PFSK-1 (cell line): ENCODE data around the gene GPRIN1.

Experiments used
- FOXP2 ChIP-seq: optimal IDR thresholded peaks from 2 replicates; pipeline ENCODE3; 2011; ENCODE audit warnings: borderline replicate concordance, control low read depth, inconsistent platforms; ENCODE audit not compliant: insufficient read depth; ENCODE audit errors: extremely low read length, extremely low read depth
- POLR2AphosphoS5 ChIP-seq: IDR thresholded peaks from 2 replicates; pipeline ENCODE4 v1.6.1; 2012; ENCODE audit warnings: low read depth, mild to moderate bottlenecking, control low read depth, low read length, moderate library complexity
- SIN3A ChIP-seq: IDR thresholded peaks from 2 replicates; pipeline ENCODE4 v1.6.1; 2012; ENCODE audit warnings: mild to moderate bottlenecking, low read length, moderate library complexity, borderline replicate concordance; ENCODE audit not compliant: insufficient read depth
- TAF1 ChIP-seq: IDR thresholded peaks from 2 replicates; pipeline ENCODE4 v1.6.1; 2012; ENCODE audit warnings: low read length, control low read depth, borderline replicate concordance; ENCODE audit not compliant: insufficient read depth
- TF ChIP-seq, protein P1 (sequence below), 2 experiments: IDR thresholded peaks; 2 replicates each; pipeline versions ENCODE4 v1.6.1 to v1.8.0; 2011 to 2012; ENCODE audit warnings: low read depth in 2 of 2, low read length in 2 of 2, control low read depth in 1 of 2, inconsistent platforms in 1 of 2, mild to moderate bottlenecking in 1 of 2, moderate library complexity in 1 of 2; ENCODE audit not compliant: insufficient read depth in 1 of 2

Gene GPRIN1

DNA sequence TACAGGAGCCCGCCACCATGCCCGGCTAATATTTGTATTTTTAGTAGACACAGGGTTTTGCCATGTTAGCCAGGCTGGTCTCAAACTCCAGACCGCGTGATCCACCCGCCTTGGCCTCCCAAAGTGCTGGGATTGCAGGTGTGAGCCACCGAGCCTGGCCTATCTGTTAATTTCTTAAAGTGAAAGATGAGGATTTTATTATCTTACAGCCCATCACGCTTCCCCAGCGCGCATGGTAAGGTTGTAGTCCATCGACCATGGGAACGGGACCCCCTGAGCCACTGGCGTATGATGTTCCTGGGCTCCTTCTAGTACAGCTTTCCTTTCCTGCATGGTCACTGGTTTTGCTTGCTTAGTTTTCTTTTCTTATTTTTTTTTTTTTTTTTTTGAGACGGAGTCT is 52.1 kb downstream of the GPRIN1 start:
- TF ChIP-seq, protein P1, sequence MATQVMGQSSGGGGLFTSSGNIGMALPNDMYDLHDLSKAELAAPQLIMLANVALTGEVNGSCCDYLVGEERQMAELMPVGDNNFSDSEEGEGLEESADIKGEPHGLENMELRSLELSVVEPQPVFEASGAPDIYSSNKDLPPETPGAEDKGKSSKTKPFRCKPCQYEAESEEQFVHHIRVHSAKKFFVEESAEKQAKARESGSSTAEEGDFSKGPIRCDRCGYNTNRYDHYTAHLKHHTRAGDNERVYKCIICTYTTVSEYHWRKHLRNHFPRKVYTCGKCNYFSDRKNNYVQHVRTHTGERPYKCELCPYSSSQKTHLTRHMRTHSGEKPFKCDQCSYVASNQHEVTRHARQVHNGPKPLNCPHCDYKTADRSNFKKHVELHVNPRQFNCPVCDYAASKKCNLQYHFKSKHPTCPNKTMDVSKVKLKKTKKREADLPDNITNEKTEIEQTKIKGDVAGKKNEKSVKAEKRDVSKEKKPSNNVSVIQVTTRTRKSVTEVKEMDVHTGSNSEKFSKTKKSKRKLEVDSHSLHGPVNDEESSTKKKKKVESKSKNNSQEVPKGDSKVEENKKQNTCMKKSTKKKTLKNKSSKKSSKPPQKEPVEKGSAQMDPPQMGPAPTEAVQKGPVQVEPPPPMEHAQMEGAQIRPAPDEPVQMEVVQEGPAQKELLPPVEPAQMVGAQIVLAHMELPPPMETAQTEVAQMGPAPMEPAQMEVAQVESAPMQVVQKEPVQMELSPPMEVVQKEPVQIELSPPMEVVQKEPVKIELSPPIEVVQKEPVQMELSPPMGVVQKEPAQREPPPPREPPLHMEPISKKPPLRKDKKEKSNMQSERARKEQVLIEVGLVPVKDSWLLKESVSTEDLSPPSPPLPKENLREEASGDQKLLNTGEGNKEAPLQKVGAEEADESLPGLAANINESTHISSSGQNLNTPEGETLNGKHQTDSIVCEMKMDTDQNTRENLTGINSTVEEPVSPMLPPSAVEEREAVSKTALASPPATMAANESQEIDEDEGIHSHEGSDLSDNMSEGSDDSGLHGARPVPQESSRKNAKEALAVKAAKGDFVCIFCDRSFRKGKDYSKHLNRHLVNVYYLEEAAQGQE (IDR thresholded peaks at IDR 0.05; ENCODE audit: insufficient read depth in 1 of 2, low read depth in 2 of 2, low read length in 2 of 2), result no peak
- no peak for TF ChIP-seq TAF1
- TF ChIP-seq POLR2AphosphoS5, result no peak
- TF ChIP-seq SIN3A, result no peak
- TF ChIP-seq FOXP2, result no peak

DNA sequence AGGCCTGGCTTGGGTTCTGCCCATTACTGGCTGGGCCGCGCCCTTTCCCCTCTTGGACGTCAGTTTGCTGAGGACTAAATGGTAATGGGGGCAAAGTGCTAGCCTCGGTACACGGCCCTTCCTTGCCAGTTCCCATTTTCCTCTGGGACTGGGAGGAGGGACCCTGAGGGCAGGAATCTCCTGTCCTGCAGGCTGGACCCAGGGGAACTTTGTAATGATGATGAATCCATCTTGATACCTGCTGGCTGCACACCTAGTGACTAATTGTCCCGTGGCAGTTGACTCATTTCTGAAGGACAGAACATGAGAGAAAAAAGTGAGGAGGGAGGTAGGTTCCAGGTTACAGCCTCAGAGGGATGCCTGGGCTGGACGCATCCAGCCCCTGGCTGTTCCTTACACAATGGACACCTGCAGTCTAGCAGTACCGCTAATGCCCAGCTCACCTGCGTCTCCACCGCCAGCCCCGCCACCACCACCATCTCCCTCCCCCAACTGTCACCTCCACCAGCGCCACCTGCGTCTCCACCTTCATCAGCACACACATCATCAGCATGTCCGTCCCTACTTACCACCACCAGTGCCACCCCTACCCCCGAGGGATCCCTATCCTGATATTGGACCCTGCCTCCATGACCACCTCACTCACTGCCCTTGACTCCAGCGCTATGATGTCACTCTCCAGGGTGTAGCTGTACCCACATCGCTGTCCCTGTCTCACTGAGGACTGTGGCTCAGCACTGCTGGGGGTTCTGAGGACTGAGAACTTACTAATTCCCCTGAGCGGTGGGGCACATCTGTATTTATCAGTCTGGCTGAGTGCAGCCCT is 56.5 kb downstream of the GPRIN1 start:
- TF ChIP-seq TAF1, result no peak
- TF ChIP-seq, protein P1 (IDR thresholded peaks at IDR 0.05; ENCODE audit: insufficient read depth in 1 of 2, low read depth in 2 of 2, low read length in 2 of 2), result no peak
- no peak for TF ChIP-seq POLR2AphosphoS5
- TF ChIP-seq FOXP2, result no peak
- no peak for TF ChIP-seq SIN3A

DNA sequence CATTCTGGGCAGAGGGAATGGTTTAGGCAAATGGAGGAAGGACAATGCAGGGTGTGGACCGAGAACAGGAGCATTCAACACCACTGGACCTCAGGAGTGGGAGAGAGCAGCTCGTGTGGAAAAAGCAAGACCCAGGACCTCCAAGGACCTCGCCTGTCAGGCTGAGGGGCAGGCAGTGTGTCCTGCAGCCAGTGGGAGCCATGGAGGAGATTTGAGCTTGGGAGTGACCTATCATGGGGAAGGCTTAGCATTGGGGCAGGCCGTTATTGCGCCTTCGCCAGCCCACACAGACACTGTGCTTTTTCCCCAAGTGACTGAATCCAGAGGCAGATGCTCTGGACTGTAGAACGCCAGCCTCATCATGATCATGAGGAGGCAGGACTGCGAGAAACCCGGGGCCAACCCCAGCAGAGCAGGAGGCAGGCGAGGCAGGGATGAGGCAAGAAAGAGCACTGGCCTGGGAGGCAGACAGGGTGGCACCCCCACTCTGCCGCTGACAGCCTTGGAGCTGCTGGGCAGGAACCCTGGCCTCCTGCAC is 57.6 kb downstream of the GPRIN1 start:
- TF ChIP-seq, protein P1 (IDR thresholded peaks at IDR 0.05; ENCODE audit: insufficient read depth in 1 of 2, low read depth in 2 of 2, low read length in 2 of 2), result no peak
- TF ChIP-seq POLR2AphosphoS5 (no peak), SIN3A (no peak), FOXP2 (no peak), TAF1 (no peak)

DNA sequence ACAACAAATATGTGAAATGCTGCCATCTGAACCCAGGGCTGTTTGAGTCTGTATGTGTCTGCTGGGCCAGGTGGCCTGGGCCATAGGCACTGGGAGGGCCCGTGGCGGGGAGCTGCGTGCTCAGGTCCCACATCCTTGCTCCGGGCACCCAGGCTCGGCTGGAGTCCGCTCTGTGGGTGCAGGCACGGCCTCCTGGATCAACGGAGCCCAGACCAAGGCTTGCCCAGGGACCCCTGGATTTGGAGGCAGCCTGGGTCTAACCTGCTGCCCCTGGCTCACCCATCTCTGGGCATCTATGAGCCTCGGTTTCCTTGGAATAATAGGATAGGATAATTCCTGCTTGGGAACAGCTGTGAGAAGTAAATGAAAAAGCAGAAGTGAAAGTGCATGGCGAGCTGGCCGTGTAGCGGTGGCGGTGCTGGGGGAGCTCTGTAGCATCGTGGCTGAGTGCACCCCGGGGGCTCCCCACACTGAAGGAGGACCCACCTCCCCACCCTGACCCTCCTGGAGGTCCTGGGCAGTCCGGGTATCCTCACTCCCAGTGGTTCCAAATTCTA is 59.6 kb downstream of the GPRIN1 start:
- no peak for TF ChIP-seq TAF1

DNA sequence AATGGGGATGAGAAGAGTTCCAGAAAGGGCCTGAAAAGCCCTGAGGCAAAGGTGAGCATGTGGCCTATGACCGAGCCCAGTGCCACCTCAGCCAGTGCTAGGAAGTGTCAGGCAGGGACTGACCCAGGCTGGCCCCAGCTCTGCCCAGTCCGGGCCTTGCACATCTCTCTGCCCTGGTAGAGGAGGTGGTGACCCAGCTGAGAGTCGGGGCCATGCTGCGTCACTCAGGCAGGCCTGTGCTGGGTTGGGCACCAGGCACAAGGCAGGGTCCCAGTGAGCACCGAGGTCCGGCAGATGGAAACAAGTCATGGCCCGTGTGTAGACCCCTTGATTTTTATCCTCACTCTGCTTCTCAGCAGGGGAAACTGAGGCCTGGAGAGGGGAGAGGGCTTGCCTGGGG is 60.1 kb downstream of the GPRIN1 start:
- TF ChIP-seq, protein P1 (IDR thresholded peaks at IDR 0.05; ENCODE audit: insufficient read depth in 1 of 2, low read depth in 2 of 2, low read length in 2 of 2), result no peak
- TF ChIP-seq POLR2AphosphoS5 (no peak), TAF1 (no peak), FOXP2 (no peak), SIN3A (no peak)
